ENCODE results near the gene CSPG4. TPM values are rescaled to one million over a fixed set of nuclear protein-coding genes. Genes with fewer than 3 reads are reported as not detected.

Gene CSPG4
- total and polyA plus RNA-seq, 10 of the 15 experiments (the other 5 are each of a cell fraction or from before 2014, with no cell fraction given): 0.02 to 2.2 (median 0.76) TPM

DNA sequence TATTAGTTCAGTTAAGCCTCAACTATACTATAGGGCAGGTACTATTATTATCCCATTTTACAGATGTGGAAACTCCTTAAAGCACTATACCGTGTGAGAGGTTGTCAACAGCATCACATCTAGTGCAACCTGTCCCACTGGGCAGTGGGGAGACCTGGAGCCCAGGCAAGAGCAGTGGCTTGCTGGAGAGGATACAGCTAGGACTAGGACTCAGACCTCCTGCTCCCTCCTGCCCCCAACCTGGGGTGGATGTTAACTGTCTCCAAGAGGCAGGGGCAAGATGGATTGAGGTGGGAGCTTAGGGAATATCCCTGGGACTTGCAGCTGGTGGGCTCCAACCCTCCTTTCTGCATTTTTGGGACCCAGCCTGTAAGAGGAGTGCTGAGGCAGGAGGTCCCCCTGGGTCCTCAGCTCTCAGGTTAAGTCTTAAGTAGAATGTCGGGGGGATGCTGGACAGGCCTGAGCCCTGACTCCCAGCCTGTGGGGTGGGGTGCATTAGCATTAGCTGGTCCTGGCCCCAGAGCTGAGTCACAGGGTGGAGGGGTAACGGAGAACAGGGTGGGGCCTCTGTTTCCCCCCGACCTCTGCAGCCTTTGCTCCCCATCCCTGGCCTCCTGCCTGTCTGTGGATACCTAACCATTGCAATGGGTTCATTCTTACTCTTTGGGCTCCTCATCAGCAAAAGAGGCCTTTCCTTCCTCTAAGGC lies 58.3 kb downstream of the CSPG4 start:
- Histone ChIP-seq H3K27me3 (replicated peaks in 1 of 2; ENCODE audit: control insufficient read depth in 2 of 2, insufficient read depth in 2 of 2, low read length in 1 of 2) (no peaks in the 10 kb centered on the region), H2AFZ (ENCODE audit: control insufficient read depth, low read depth, low read length) (no peak overlapping the region), H3K4me3 (no peak overlapping the region), H3K27ac (ENCODE audit: control insufficient read depth, insufficient read depth) (no peak overlapping the region), H3K9ac (ENCODE audit: control insufficient read depth, insufficient read depth, low read length) (no peak overlapping the region), H3K4me2 (ENCODE audit: control insufficient read depth, insufficient read depth) (no peak overlapping the region), H3K36me3 (ENCODE audit: control insufficient read depth in 2 of 2, insufficient read depth in 2 of 2, low read length in 1 of 2) (no peaks in the 10 kb centered on the region), H3K9me3 (replicated peaks; ENCODE audit: control insufficient read depth, insufficient read depth, low read length) (no peaks in the 10 kb centered on the region), H3K79me2 (ENCODE audit: control insufficient read depth, insufficient read depth, low read length) (no peaks in the 10 kb centered on the region), H4K20me1 (ENCODE audit: control insufficient read depth, insufficient read depth) (no peaks in the 10 kb centered on the region), H3K4me1 (ENCODE audit: control insufficient read depth, insufficient read depth, low read length) (no peaks in the 10 kb centered on the region; the same call in 1 of the 2 replicates)
- TF ChIP-seq, protein P1, sequence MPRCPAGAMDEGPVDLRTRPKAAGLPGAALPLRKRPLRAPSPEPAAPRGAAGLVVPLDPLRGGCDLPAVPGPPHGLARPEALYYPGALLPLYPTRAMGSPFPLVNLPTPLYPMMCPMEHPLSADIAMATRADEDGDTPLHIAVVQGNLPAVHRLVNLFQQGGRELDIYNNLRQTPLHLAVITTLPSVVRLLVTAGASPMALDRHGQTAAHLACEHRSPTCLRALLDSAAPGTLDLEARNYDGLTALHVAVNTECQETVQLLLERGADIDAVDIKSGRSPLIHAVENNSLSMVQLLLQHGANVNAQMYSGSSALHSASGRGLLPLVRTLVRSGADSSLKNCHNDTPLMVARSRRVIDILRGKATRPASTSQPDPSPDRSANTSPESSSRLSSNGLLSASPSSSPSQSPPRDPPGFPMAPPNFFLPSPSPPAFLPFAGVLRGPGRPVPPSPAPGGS (IDR thresholded peaks at IDR 0.05; ENCODE audit: borderline replicate concordance, insufficient read depth, low read depth, low read length, poor library complexity, severe bottlenecking): no peak
- no peak for TF ChIP-seq RUNX3 (IDR thresholded peaks at IDR 0.05; ENCODE audit: low read length)
- TF ChIP-seq LARP7 (IDR thresholded peaks at IDR 0.05): no peak
- TF ChIP-seq KDM1A (IDR thresholded peaks at IDR 0.05; ENCODE audit: borderline replicate concordance): no peak
- TF ChIP-seq NRF1 (conservative IDR thresholded peaks at IDR 0.05; ENCODE audit: low read depth, low read length): no peak
- TF ChIP-seq IKZF2 (IDR thresholded peaks at IDR 0.05): no peak
- TF ChIP-seq EED (IDR thresholded peaks at IDR 0.05; ENCODE audit: low read depth): no peak
- TF ChIP-seq CHD1 (IDR thresholded peaks at IDR 0.05; ENCODE audit: low read depth, low read length): no peak
- TF ChIP-seq, protein P2, sequence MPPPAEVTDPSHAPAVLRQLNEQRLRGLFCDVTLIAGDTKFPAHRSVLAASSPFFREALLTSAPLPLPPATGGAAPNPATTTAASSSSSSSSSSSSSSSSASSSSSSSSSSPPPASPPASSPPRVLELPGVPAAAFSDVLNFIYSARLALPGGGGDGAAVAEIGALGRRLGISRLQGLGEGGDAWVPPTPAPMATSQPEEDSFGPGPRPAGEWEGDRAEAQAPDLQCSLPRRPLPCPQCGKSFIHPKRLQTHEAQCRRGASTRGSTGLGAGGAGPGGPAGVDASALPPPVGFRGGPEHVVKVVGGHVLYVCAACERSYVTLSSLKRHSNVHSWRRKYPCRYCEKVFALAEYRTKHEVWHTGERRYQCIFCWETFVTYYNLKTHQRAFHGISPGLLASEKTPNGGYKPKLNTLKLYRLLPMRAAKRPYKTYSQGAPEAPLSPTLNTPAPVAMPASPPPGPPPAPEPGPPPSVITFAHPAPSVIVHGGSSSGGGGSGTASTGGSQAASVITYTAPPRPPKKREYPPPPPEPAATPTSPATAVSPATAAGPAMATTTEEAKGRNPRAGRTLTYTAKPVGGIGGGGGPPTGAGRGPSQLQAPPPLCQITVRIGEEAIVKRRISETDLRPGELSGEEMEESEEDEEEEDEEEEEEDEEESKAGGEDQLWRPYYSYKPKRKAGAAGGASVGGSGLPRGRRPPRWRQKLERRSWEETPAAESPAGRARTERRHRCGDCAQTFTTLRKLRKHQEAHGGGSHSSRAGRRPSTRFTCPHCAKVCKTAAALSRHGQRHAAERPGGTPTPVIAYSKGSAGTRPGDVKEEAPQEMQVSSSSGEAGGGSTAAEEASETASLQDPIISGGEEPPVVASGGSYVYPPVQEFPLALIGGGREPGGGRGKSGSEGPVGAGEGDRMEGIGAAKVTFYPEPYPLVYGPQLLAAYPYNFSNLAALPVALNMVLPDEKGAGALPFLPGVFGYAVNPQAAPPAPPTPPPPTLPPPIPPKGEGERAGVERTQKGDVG (CRISPR knock-in tag; IDR thresholded peaks at IDR 0.05): no peak
- TF ChIP-seq, protein P3, sequence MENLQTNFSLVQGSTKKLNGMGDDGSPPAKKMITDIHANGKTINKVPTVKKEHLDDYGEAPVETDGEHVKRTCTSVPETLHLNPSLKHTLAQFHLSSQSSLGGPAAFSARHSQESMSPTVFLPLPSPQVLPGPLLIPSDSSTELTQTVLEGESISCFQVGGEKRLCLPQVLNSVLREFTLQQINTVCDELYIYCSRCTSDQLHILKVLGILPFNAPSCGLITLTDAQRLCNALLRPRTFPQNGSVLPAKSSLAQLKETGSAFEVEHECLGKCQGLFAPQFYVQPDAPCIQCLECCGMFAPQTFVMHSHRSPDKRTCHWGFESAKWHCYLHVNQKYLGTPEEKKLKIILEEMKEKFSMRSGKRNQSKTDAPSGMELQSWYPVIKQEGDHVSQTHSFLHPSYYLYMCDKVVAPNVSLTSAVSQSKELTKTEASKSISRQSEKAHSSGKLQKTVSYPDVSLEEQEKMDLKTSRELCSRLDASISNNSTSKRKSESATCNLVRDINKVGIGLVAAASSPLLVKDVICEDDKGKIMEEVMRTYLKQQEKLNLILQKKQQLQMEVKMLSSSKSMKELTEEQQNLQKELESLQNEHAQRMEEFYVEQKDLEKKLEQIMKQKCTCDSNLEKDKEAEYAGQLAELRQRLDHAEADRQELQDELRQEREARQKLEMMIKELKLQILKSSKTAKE (IDR thresholded peaks at IDR 0.05; ENCODE audit: low read depth, poor library complexity, severe bottlenecking): no peak
- TF ChIP-seq, protein P4, sequence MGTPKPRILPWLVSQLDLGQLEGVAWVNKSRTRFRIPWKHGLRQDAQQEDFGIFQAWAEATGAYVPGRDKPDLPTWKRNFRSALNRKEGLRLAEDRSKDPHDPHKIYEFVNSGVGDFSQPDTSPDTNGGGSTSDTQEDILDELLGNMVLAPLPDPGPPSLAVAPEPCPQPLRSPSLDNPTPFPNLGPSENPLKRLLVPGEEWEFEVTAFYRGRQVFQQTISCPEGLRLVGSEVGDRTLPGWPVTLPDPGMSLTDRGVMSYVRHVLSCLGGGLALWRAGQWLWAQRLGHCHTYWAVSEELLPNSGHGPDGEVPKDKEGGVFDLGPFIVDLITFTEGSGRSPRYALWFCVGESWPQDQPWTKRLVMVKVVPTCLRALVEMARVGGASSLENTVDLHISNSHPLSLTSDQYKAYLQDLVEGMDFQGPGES (IDR thresholded peaks at IDR 0.05): no peak
- no peak for TF ChIP-seq EP300 (IDR thresholded peaks at IDR 0.05; ENCODE audit: borderline replicate concordance in 1 of 2, control insufficient read depth in 1 of 2, low read depth in 2 of 2, low read length in 2 of 2)
- TF ChIP-seq SMARCA5 (IDR thresholded peaks at IDR 0.05): no peak
- TF ChIP-seq ETV6 (conservative IDR thresholded peaks at IDR 0.05 in 1 of 2, IDR thresholded peaks at IDR 0.05 in 1 of 2; ENCODE audit: borderline replicate concordance in 1 of 2, low read depth in 1 of 2): no peak
- RAD21 ChIA-PET (ENCODE audit: unreplicated experiment): interaction anchor here (0.7 kb wide), 1 partner anchor 237 kb away, joined by 3 read pairs; no protein-coding TSS in a partner anchor
- POLR2A ChIA-PET: interaction anchor here (0.6 to 1.0 kb wide), 2 partner anchors 14 to 674 kb away, joined by 3 to 6 read pairs; partner anchors contain the start of gene IMP3
- no peak for FAIRE-seq
- DNase-seq (ENCODE audit: low read depth, low spot score): no peak
- in situ Hi-C loops (cut with MboI): loop anchor here (25.0 kb wide), 1 partner anchor 642 kb away; the partner anchor contains the start of gene PPCDC
- WGBS (ENCODE audit: insufficient coverage, insufficient replicate concordance, low lambda C conversion rate, missing lambda C conversion rate): 28% methylated on average over 4 of the region's 4 CpGs
- BruUV-seq (replicated peaks): no TSS peak
- CTCF ChIA-PET: interaction anchor here (0.6 kb wide), 1 partner anchor 484 kb away, joined by 3 read pairs; no protein-coding TSS in a partner anchor
- intact Hi-C loops (cut with micrococcal nuclease; ENCODE audit: unreplicated experiment): no loop called here
- ATAC-seq: no peak
- SMC1A ChIA-PET (ENCODE audit: uncharacterized antibody, unreplicated experiment): interaction anchor here (1.0 kb wide), 1 partner anchor 146 kb away, joined by 3 read pairs; no protein-coding TSS in a partner anchor
